ENCODE measurements around the gene CDH12.

CDH12 gene

GRCh38 chr5:22431840-22432239 lies 421.3 kb downstream of the CDH12 start:
- Histone ChIP-seq H3K9me3 (ENCODE audit: control insufficient read depth, low read length) (no peaks in the 10 kb centered on the region), H3K27ac (ENCODE audit: insufficient read depth, low read depth, low read length, poor library complexity, severe bottlenecking) (no peak overlapping the region), H3K36me3 (ENCODE audit: control insufficient read depth, insufficient read depth, low read length) (no peaks in the 10 kb centered on the region), H3K27me3 (ENCODE audit: control insufficient read depth, insufficient read depth, low read length, poor library complexity, severe bottlenecking) (no peaks in the 10 kb centered on the region), H3K4me3 (ENCODE audit: insufficient read depth, low read depth, low read length) (no peak overlapping the region), H3K4me1 (ENCODE audit: control insufficient read depth, insufficient read depth, low read length) (no peaks in the 10 kb centered on the region)
- WGBS, 2 experiments: 90 to 92% methylated on average over 2 of the region's 3 CpGs

- H3K27me3 ChIP-seq (ENCODE audit: control insufficient read depth, insufficient read depth, low read length, poor library complexity, severe bottlenecking): no peaks in the 10 kb centered on the region
- no peaks in the 10 kb centered on the region for H3K36me3 ChIP-seq (ENCODE audit: control insufficient read depth, insufficient read depth, low read length)
- no peaks in the 10 kb centered on the region for H3K9me3 ChIP-seq (ENCODE audit: control insufficient read depth, low read length)
- no peak overlapping the region for H3K4me3 ChIP-seq (ENCODE audit: insufficient read depth, low read depth, low read length)
- no peaks in the 10 kb centered on the region for H3K4me1 ChIP-seq (ENCODE audit: control insufficient read depth, insufficient read depth, low read length)
- no peak overlapping the region for H3K27ac ChIP-seq (ENCODE audit: insufficient read depth, low read depth, low read length, poor library complexity, severe bottlenecking)
- WGBS, 2 experiments: 88 to 96% methylated on average over 2 of the region's 2 CpGs
Observed at GRCh38 chr5:22431406-22431805, 421.7 kb downstream of the CDH12 start.

GRCh38 chr5:22411554-22412349 lies 441.4 kb downstream of the CDH12 start:
- WGBS, 2 experiments: 78 to 85% methylated on average over 1 to 2 of the region's 4 CpGs
- Histone ChIP-seq H3K27ac (ENCODE audit: insufficient read depth, low read depth, low read length, poor library complexity, severe bottlenecking) (no peak overlapping the region), H3K36me3 (ENCODE audit: control insufficient read depth, insufficient read depth, low read length) (no peaks in the 10 kb centered on the region), H3K4me3 (ENCODE audit: insufficient read depth, low read depth, low read length) (no peak overlapping the region), H3K4me1 (ENCODE audit: control insufficient read depth, insufficient read depth, low read length) (no peaks in the 10 kb centered on the region), H3K9me3 (ENCODE audit: control insufficient read depth, low read length) (no peaks in the 10 kb centered on the region), H3K27me3 (ENCODE audit: control insufficient read depth, insufficient read depth, low read length, poor library complexity, severe bottlenecking) (no peaks in the 10 kb centered on the region)

- Histone ChIP-seq H3K27me3 (ENCODE audit: control insufficient read depth, insufficient read depth, low read length, poor library complexity, severe bottlenecking) (no peaks in the 10 kb centered on the region), H3K27ac (ENCODE audit: insufficient read depth, low read depth, low read length, poor library complexity, severe bottlenecking) (no peak overlapping the region), H3K4me3 (ENCODE audit: insufficient read depth, low read depth, low read length) (no peak overlapping the region), H3K4me1 (ENCODE audit: control insufficient read depth, insufficient read depth, low read length) (no peaks in the 10 kb centered on the region), H3K9me3 (ENCODE audit: control insufficient read depth, low read length) (no peaks in the 10 kb centered on the region), H3K36me3 (ENCODE audit: control insufficient read depth, insufficient read depth, low read length) (no peaks in the 10 kb centered on the region)
- 96 to 100% methylated on average over 1 to 2 of the region's 3 CpGs for WGBS, 2 experiments
Observed at GRCh38 chr5:22391956-22392355, 461.2 kb downstream of the CDH12 start.

- no peak overlapping the region for H3K4me3 ChIP-seq (ENCODE audit: insufficient read depth, low read depth, low read length)
- no peaks in the 10 kb centered on the region for H3K9me3 ChIP-seq (ENCODE audit: control insufficient read depth, low read length)
- H3K36me3 ChIP-seq (ENCODE audit: control insufficient read depth, insufficient read depth, low read length): no peaks in the 10 kb centered on the region
- no peak overlapping the region for H3K27ac ChIP-seq (ENCODE audit: insufficient read depth, low read depth, low read length, poor library complexity, severe bottlenecking)
- H3K27me3 ChIP-seq (ENCODE audit: control insufficient read depth, insufficient read depth, low read length, poor library complexity, severe bottlenecking): no peaks in the 10 kb centered on the region
- no peaks in the 10 kb centered on the region for H3K4me1 ChIP-seq (ENCODE audit: control insufficient read depth, insufficient read depth, low read length)
Observed at GRCh38 chr5:22390888-22391287, 462.3 kb downstream of the CDH12 start.

- 96 to 97% methylated on average over 1 of the region's 1 CpG for WGBS, 2 experiments
- Histone ChIP-seq H3K4me1 (ENCODE audit: control insufficient read depth, insufficient read depth, low read length) (no peaks in the 10 kb centered on the region), H3K36me3 (ENCODE audit: control insufficient read depth, insufficient read depth, low read length) (no peaks in the 10 kb centered on the region), H3K4me3 (ENCODE audit: insufficient read depth, low read depth, low read length) (no peak overlapping the region), H3K9me3 (ENCODE audit: control insufficient read depth, low read length) (no peaks in the 10 kb centered on the region), H3K27me3 (ENCODE audit: control insufficient read depth, insufficient read depth, low read length, poor library complexity, severe bottlenecking) (no peaks in the 10 kb centered on the region), H3K27ac (ENCODE audit: insufficient read depth, low read depth, low read length, poor library complexity, severe bottlenecking) (no peak overlapping the region)
Observed at GRCh38 chr5:22372826-22373660, 480.1 kb downstream of the CDH12 start.

- WGBS, 2 experiments: 85 to 86% methylated on average over 8 of the region's 8 CpGs
- Histone ChIP-seq H3K4me3 (ENCODE audit: insufficient read depth, low read depth, low read length) (no peak overlapping the region), H3K9me3 (ENCODE audit: control insufficient read depth, low read length) (no peaks in the 10 kb centered on the region), H3K4me1 (ENCODE audit: control insufficient read depth, insufficient read depth, low read length) (no peaks in the 10 kb centered on the region), H3K27ac (ENCODE audit: insufficient read depth, low read depth, low read length, poor library complexity, severe bottlenecking) (no peak overlapping the region), H3K36me3 (ENCODE audit: control insufficient read depth, insufficient read depth, low read length) (no peaks in the 10 kb centered on the region), H3K27me3 (ENCODE audit: control insufficient read depth, insufficient read depth, low read length, poor library complexity, severe bottlenecking) (no peaks in the 10 kb centered on the region)
Observed at GRCh38 chr5:22372376-22372775, 480.8 kb downstream of the CDH12 start.

GRCh38 chr5:22354956-22355355 lies 498.2 kb downstream of the CDH12 start:
- no peaks in the 10 kb centered on the region for H3K9me3 ChIP-seq (ENCODE audit: control insufficient read depth, low read length)
- no peak overlapping the region for H3K27ac ChIP-seq (ENCODE audit: insufficient read depth, low read depth, low read length, poor library complexity, severe bottlenecking)
- 89 to 96% methylated on average over 1 to 3 of the region's 3 CpGs for whole genome bisulfite sequencing, 2 experiments
- H3K4me1 ChIP-seq (ENCODE audit: control insufficient read depth, insufficient read depth, low read length): no peaks in the 10 kb centered on the region
- no peaks in the 10 kb centered on the region for H3K36me3 ChIP-seq (ENCODE audit: control insufficient read depth, insufficient read depth, low read length)
- no peak overlapping the region for H3K4me3 ChIP-seq (ENCODE audit: insufficient read depth, low read depth, low read length)
- H3K27me3 ChIP-seq (ENCODE audit: control insufficient read depth, insufficient read depth, low read length, poor library complexity, severe bottlenecking): no peaks in the 10 kb centered on the region

GRCh38 chr5:22352493-22352892 lies 500.7 kb downstream of the CDH12 start:
- 88 to 94% methylated on average over 4 of the region's 4 CpGs for WGBS, 2 experiments
- H3K9me3 ChIP-seq (ENCODE audit: control insufficient read depth, low read length): no peaks in the 10 kb centered on the region
- H3K4me3 ChIP-seq (ENCODE audit: insufficient read depth, low read depth, low read length): no peak overlapping the region
- no peaks in the 10 kb centered on the region for H3K27me3 ChIP-seq (ENCODE audit: control insufficient read depth, insufficient read depth, low read length, poor library complexity, severe bottlenecking)
- no peak overlapping the region for H3K27ac ChIP-seq (ENCODE audit: insufficient read depth, low read depth, low read length, poor library complexity, severe bottlenecking)
- H3K36me3 ChIP-seq (ENCODE audit: control insufficient read depth, insufficient read depth, low read length): no peaks in the 10 kb centered on the region
- H3K4me1 ChIP-seq (ENCODE audit: control insufficient read depth, insufficient read depth, low read length): no peaks in the 10 kb centered on the region

- 56 to 88% methylated on average over 1 to 2 of the region's 2 CpGs for WGBS, 2 experiments
- Histone ChIP-seq H3K4me3 (ENCODE audit: insufficient read depth, low read depth, low read length) (no peak overlapping the region), H3K27ac (ENCODE audit: insufficient read depth, low read depth, low read length, poor library complexity, severe bottlenecking) (no peak overlapping the region), H3K27me3 (ENCODE audit: control insufficient read depth, insufficient read depth, low read length, poor library complexity, severe bottlenecking) (no peaks in the 10 kb centered on the region), H3K4me1 (ENCODE audit: control insufficient read depth, insufficient read depth, low read length) (no peaks in the 10 kb centered on the region), H3K36me3 (ENCODE audit: control insufficient read depth, insufficient read depth, low read length) (no peaks in the 10 kb centered on the region), H3K9me3 (ENCODE audit: control insufficient read depth, low read length) (no peaks in the 10 kb centered on the region)
Observed at GRCh38 chr5:22351178-22351577, 502.0 kb downstream of the CDH12 start.

All from ectodermal cell (in vitro differentiated cells).